ENCODE measurements around the gene ODF2L.

The ODF2L gene

DNA sequence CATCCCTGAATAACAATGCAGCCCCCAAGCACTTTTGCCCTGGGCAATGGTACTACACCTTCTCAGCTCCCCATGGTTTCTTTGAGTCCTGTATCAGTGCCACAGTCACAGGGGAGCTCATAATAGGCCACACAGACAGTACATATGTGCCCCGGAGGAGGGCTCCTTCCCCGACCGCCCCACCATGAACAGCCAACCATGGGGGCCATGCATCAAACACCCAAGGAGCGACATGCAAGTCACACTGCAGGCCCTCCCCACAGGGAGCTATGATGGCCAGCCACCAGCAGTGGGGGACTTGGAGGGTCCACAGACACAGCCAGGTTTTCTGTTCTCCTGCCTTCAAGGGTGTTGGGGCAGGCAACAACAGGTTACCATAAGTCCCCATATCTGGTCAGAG, 14.8 kb upstream of the ODF2L start:
- Histone ChIP-seq H2BK5ac (ENCODE audit: low read depth, low read length, poor library complexity, severe bottlenecking) (no peak overlapping the region), H2AK5ac (ENCODE audit: low read length, severe bottlenecking) (no peak overlapping the region), H3K79me1 (replicated peaks; ENCODE audit: low read length, poor library complexity, severe bottlenecking) (no peaks in the 10 kb centered on the region), H3K9me3 (ENCODE audit: control insufficient read depth, low read length) (no peaks in the 10 kb centered on the region), H3K4ac (ENCODE audit: low read depth in 1 of 2, low read length in 2 of 2) (no peak overlapping the region), H2BK15ac (ENCODE audit: low read depth, poor library complexity, severe bottlenecking) (no peak overlapping the region), H3K4me1 (ENCODE audit: control insufficient read depth, insufficient read depth, low read depth, low read length) (no peaks in the 10 kb centered on the region), H4K91ac (ENCODE audit: low read length) (no peak overlapping the region), H3K4me2 (ENCODE audit: low read length, poor library complexity, severe bottlenecking) (no peak overlapping the region), H3K36me3 (ENCODE audit: control insufficient read depth in 1 of 2, insufficient read depth in 2 of 2, low read depth in 1 of 2, low read length in 2 of 2) (no peaks in the 10 kb centered on the region), H2BK120ac (ENCODE audit: low read depth, low read length) (no peak overlapping the region), H3K27me3 (ENCODE audit: control insufficient read depth in 1 of 2, insufficient read depth in 1 of 2, low read length in 2 of 2) (no peaks in the 10 kb centered on the region), H3K4me3 (ENCODE audit: insufficient read depth in 1 of 2, low read depth in 1 of 2, low read length in 2 of 2) (no peak overlapping the region), H3K27ac (ENCODE audit: low read length, poor library complexity, severe bottlenecking) (no peak overlapping the region), H4K8ac (ENCODE audit: low read length) (no peak overlapping the region), H3K9ac (ENCODE audit: low read length) (no peak overlapping the region), H3K14ac (ENCODE audit: low read length in 2 of 2) (no peak overlapping the region), H3K23ac (ENCODE audit: low read length in 2 of 2) (no peak overlapping the region), H2AFZ (ENCODE audit: low read depth, low read length) (no peak overlapping the region), H2BK12ac (ENCODE audit: low read length in 2 of 2) (no peak overlapping the region), H3K18ac (ENCODE audit: low read depth in 1 of 2, low read length in 2 of 2) (no peak overlapping the region)
- DNase-seq = no peak
- WGBS = 95% methylated on average over 4 of the region's 4 CpGs

DNA sequence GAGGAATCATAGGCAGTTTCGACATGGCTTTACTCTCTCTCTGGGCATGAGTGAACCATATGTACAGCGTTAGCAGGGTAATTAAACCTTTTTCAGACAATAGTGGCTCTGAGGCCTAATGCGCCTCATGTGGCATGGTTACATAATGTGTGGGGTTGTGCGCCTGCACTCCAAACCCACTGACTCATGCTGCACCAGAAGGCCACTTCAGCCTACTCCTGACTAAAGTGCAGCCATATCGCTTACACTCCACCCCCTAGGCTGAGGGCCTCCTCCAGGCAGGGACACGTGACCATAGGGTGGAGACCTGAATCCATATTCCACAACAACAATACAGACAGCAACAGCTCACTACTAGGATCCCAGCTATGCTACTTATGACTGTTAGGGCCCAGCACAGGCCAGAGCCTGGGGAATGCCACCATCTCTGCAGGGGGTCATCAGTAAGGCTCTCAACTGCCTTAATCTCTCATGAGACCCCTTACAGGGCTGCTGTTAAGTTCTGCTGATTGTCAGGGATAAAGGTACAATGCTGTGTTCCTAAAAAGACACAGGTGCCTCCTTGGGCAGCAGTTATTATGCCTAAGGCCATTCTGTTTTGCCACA, 13.4 kb upstream of the ODF2L start:
- H3K23ac ChIP-seq (ENCODE audit: low read length in 2 of 2) = no peak overlapping the region
- H2BK5ac ChIP-seq (ENCODE audit: low read depth, low read length, poor library complexity, severe bottlenecking) = no peak overlapping the region
- no peak overlapping the region for H3K27ac ChIP-seq (ENCODE audit: low read length, poor library complexity, severe bottlenecking)
- no peaks in the 10 kb centered on the region for H3K36me3 ChIP-seq (ENCODE audit: control insufficient read depth in 1 of 2, insufficient read depth in 2 of 2, low read depth in 1 of 2, low read length in 2 of 2)
- H2AK5ac ChIP-seq (ENCODE audit: low read length, severe bottlenecking) = no peak overlapping the region
- no peaks in the 10 kb centered on the region for H3K79me1 ChIP-seq (replicated peaks; ENCODE audit: low read length, poor library complexity, severe bottlenecking)
- H3K4me3 ChIP-seq (ENCODE audit: insufficient read depth in 1 of 2, low read depth in 1 of 2, low read length in 2 of 2) = no peak overlapping the region
- H3K18ac ChIP-seq (ENCODE audit: low read depth in 1 of 2, low read length in 2 of 2) = peak overlapping the region in 1 of 2 experiments; percentile 6
- peaks cover 0 to under 1% of the 10 kb centered on the region in 2 experiments for H3K27me3 ChIP-seq (ENCODE audit: control insufficient read depth in 1 of 2, insufficient read depth in 1 of 2, low read length in 2 of 2)
- WGBS = 81% methylated on average over 6 of the region's 6 CpGs
- H4K91ac ChIP-seq (ENCODE audit: low read length) = peak overlapping the region; percentile 34
- peak overlapping the region in 1 of 2 experiments; percentile 38 for H2BK12ac ChIP-seq (ENCODE audit: low read length in 2 of 2)
- H3K4ac ChIP-seq (ENCODE audit: low read depth in 1 of 2, low read length in 2 of 2) = no peak overlapping the region
- H3K14ac ChIP-seq (ENCODE audit: low read length in 2 of 2) = no peak overlapping the region
- no peak overlapping the region for H3K4me2 ChIP-seq (ENCODE audit: low read length, poor library complexity, severe bottlenecking)
- H2AFZ ChIP-seq (ENCODE audit: low read depth, low read length) = no peak overlapping the region
- H3K9me3 ChIP-seq (ENCODE audit: control insufficient read depth, low read length) = no peaks in the 10 kb centered on the region
- no peak overlapping the region for H4K8ac ChIP-seq (ENCODE audit: low read length)
- H2BK15ac ChIP-seq (ENCODE audit: low read depth, poor library complexity, severe bottlenecking) = no peak overlapping the region
- no peak overlapping the region for H2BK120ac ChIP-seq (ENCODE audit: low read depth, low read length)
- peak; percentile 14 for DNase-seq
- H3K4me1 ChIP-seq (ENCODE audit: control insufficient read depth, insufficient read depth, low read depth, low read length) = no peaks in the 10 kb centered on the region
- no peak overlapping the region for H3K9ac ChIP-seq (ENCODE audit: low read length)

DNA sequence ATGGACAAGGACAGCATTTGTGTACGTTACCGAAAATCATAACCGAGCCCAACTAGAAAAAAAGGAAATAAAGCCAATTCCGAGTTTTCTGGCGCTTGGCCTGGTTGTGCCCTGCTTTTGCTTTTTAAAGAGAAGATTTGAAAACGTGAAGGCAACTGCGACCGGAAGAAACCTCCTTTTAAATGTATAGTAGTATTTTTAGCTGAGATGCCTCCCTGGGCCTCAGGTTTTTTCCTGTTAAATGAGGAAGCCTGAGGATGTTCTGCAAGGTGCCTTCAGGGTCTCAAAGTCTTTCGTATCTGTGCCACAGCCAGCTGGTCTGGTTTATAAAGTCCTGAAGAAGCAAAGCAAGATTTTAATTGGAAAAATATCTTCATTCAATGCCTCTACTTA, 371 bp upstream of the ODF2L start:
- peak overlapping the region; percentile 67 for H3K4me2 ChIP-seq (ENCODE audit: low read length, poor library complexity, severe bottlenecking)
- peak overlapping the region; percentile 48 for H3K27ac ChIP-seq (ENCODE audit: low read length, poor library complexity, severe bottlenecking)
- H3K36me3 ChIP-seq (ENCODE audit: control insufficient read depth in 1 of 2, insufficient read depth in 2 of 2, low read depth in 1 of 2, low read length in 2 of 2) = no peaks in the 10 kb centered on the region
- no peak overlapping the region for H2BK15ac ChIP-seq (ENCODE audit: low read depth, poor library complexity, severe bottlenecking)
- H3K4me1 ChIP-seq (ENCODE audit: control insufficient read depth, insufficient read depth, low read depth, low read length) = no peaks in the 10 kb centered on the region
- H2BK5ac ChIP-seq (ENCODE audit: low read depth, low read length, poor library complexity, severe bottlenecking) = peak overlapping the region; percentile 32
- no peak for DNase-seq
- no peaks in the 10 kb centered on the region for H3K9me3 ChIP-seq (ENCODE audit: control insufficient read depth, low read length)
- no peak overlapping the region for H2AFZ ChIP-seq (ENCODE audit: low read depth, low read length)
- no peak overlapping the region for H3K23ac ChIP-seq (ENCODE audit: low read length in 2 of 2)
- 12% methylated on average over 9 of the region's 9 CpGs for WGBS
- no peak overlapping the region for H2BK12ac ChIP-seq (ENCODE audit: low read length in 2 of 2)
- H4K91ac ChIP-seq (ENCODE audit: low read length) = no peak overlapping the region
- peak overlapping the region in 1 of 2 experiments; percentile 91 for H3K4me3 ChIP-seq (ENCODE audit: insufficient read depth in 1 of 2, low read depth in 1 of 2, low read length in 2 of 2)
- H3K14ac ChIP-seq (ENCODE audit: low read length in 2 of 2) = no peak overlapping the region
- peak overlapping the region in 1 of 2 experiments; percentile 24 for H3K18ac ChIP-seq (ENCODE audit: low read depth in 1 of 2, low read length in 2 of 2)
- no peak overlapping the region for H4K8ac ChIP-seq (ENCODE audit: low read length)
- H2AK5ac ChIP-seq (ENCODE audit: low read length, severe bottlenecking) = no peak overlapping the region
- H3K9ac ChIP-seq (ENCODE audit: low read length) = peak overlapping the region; percentile 96
- H3K27me3 ChIP-seq (ENCODE audit: control insufficient read depth in 1 of 2, insufficient read depth in 1 of 2, low read length in 2 of 2) = peaks cover 0 to 3% of the 10 kb centered on the region in 2 experiments
- H2BK120ac ChIP-seq (ENCODE audit: low read depth, low read length) = no peak overlapping the region
- H3K4ac ChIP-seq (ENCODE audit: low read depth in 1 of 2, low read length in 2 of 2) = peak overlapping the region in 1 of 2 experiments; percentile 61
- peaks cover 3% of the 10 kb centered on the region for H3K79me1 ChIP-seq (replicated peaks; ENCODE audit: low read length, poor library complexity, severe bottlenecking)

DNA sequence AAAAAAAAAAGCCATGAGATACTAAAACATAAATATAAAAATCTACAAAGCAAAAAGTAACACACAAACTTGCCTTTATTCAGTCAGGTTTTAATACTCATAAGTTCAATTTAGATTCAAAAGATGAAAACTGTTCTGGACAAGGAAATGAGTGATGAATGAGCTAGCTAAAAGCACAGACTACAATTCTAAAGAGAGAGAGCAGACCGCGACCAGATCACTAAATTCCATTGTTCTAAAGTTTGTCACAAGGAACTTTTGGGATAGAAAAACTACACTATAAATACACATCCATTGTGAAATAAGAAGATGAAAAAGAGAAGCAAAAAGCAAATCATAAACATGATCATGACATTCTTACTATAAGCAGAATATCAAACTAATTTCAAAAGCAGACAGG, 1.7 kb downstream of the ODF2L start:
- Histone ChIP-seq H3K9me3 (ENCODE audit: control insufficient read depth, low read length) (no peaks in the 10 kb centered on the region), H3K9ac (ENCODE audit: low read length) (peak overlapping the region; percentile 56), H4K8ac (ENCODE audit: low read length) (no peak overlapping the region), H3K14ac (ENCODE audit: low read length in 2 of 2) (no peak overlapping the region), H3K79me1 (replicated peaks; ENCODE audit: low read length, poor library complexity, severe bottlenecking) (peaks cover 3% of the 10 kb centered on the region), H4K91ac (ENCODE audit: low read length) (no peak overlapping the region), H3K18ac (ENCODE audit: low read depth in 1 of 2, low read length in 2 of 2) (no peak overlapping the region), H3K4me3 (ENCODE audit: insufficient read depth in 1 of 2, low read depth in 1 of 2, low read length in 2 of 2) (peak overlapping the region in 1 of 2 experiments; percentile 91), H2BK5ac (ENCODE audit: low read depth, low read length, poor library complexity, severe bottlenecking) (no peak overlapping the region), H2AFZ (ENCODE audit: low read depth, low read length) (no peak overlapping the region), H3K36me3 (ENCODE audit: control insufficient read depth in 1 of 2, insufficient read depth in 2 of 2, low read depth in 1 of 2, low read length in 2 of 2) (no peaks in the 10 kb centered on the region), H3K4me2 (ENCODE audit: low read length, poor library complexity, severe bottlenecking) (no peak overlapping the region), H3K27ac (ENCODE audit: low read length, poor library complexity, severe bottlenecking) (no peak overlapping the region), H2BK120ac (ENCODE audit: low read depth, low read length) (no peak overlapping the region), H2BK15ac (ENCODE audit: low read depth, poor library complexity, severe bottlenecking) (no peak overlapping the region), H2AK5ac (ENCODE audit: low read length, severe bottlenecking) (no peak overlapping the region), H3K23ac (ENCODE audit: low read length in 2 of 2) (no peak overlapping the region), H3K4ac (ENCODE audit: low read depth in 1 of 2, low read length in 2 of 2) (no peak overlapping the region), H3K27me3 (ENCODE audit: control insufficient read depth in 1 of 2, insufficient read depth in 1 of 2, low read length in 2 of 2) (peaks cover 0 to 3% of the 10 kb centered on the region in 2 experiments), H2BK12ac (ENCODE audit: low read length in 2 of 2) (no peak overlapping the region), H3K4me1 (ENCODE audit: control insufficient read depth, insufficient read depth, low read depth, low read length) (no peaks in the 10 kb centered on the region)
- no CpG with 5 or more reads among the region's 2 CpGs for WGBS
- DNase-seq = peak; percentile 20

Measured in mesenchymal stem cell (in vitro differentiated cells and primary cell).